Tibial nerve (tissue), 4 donors: ENCODE results near the gene RIMKLA. TPM values are rescaled to one million over a fixed set of nuclear protein-coding genes. Genes with fewer than 3 reads are reported as not detected.

ENCODE experiments used
- DNase-seq, 2 donors: peaks; one replicate each; pipeline ENCODE4 v3.0.0-alpha.2; 2019; ENCODE audit warnings: low spot score in 2 of 2
- H3K27ac ChIP-seq, 4 donors: fragments of 200-600 bp; sonication (generic) in 3 of 4; one replicate each; pipeline ENCODE4 v1.5.1; 2017 to 2019; ENCODE audit warnings: mild to moderate bottlenecking in 1 of 4
- H3K27me3 ChIP-seq, 2 donors: fragments of 200-600 bp; sonication (generic) in 1 of 2; one replicate each; pipeline versions ENCODE4 v1.5.1 to v1.6.0; 2017 to 2019
- H3K36me3 ChIP-seq, 3 donors: fragments of 200-600 bp; sonication (generic); one replicate each; pipeline ENCODE4 v1.5.1; 2018 to 2019
- H3K4me1 ChIP-seq, 4 donors: fragments of 200-600 bp; sonication (generic) in 3 of 4; one replicate each; pipeline ENCODE4 v1.5.1; 2017 to 2019
- H3K4me3 ChIP-seq, 4 donors: fragments of 200-600 bp; sonication (generic) in 3 of 4; one replicate each; pipeline ENCODE4 v1.5.1; 2017 to 2019; ENCODE audit warnings: mild to moderate bottlenecking in 1 of 4, moderate library complexity in 1 of 4
- H3K9me3 ChIP-seq, 4 donors: fragments of 200-600 bp; sonication (generic) in 3 of 4; one replicate each; pipeline ENCODE4 v1.5.1; 2017 to 2019
- EP300 ChIP-seq, 2 donors: sonication (generic); formaldehyde crosslinking; IDR thresholded peaks; one replicate each; pipeline ENCODE4 v1.6.1; 2017; ENCODE audit warnings: antibody characterized with exemption in 2 of 2, mild to moderate bottlenecking in 1 of 2
- POLR2A ChIP-seq, 2 donors: fragments of 450-650 bp; IDR thresholded peaks; one replicate each; pipeline ENCODE4 v1.6.1; 2017; ENCODE audit warnings: antibody characterized with exemption in 2 of 2, mild to moderate bottlenecking in 2 of 2, moderate library complexity in 2 of 2
- WGBS, 2 donors: methylation state at CpG; one replicate each; pipeline ENCODE4 v1.1.5; 2018; 5-methylcytosine and 5-hydroxymethylcytosine counted together
- total RNA-seq, 4 donors: library from RNA; depleted of rRNA; stranded (reverse); fragments of >200 nt; gene quantifications; one replicate each; pipeline ENCODE4 v1.1.0, GENCODE V29; 2016
- TF ChIP-seq, protein P1 (sequence below), 5 experiments: fragments of 200-600 bp in 3 of 5; fragments of 450-650 bp in 2 of 5; sonication (generic) in 3 of 5; IDR thresholded peaks; one replicate each; pipeline ENCODE4 v1.5.1; 2016 to 2019; ENCODE audit warnings: antibody characterized with exemption in 5 of 5, mild to moderate bottlenecking in 3 of 5, moderate library complexity in 2 of 5

RIMKLA gene
- total RNA-seq, 4 donors from 2014 or later, result 0.30 to 3.1 (median 2.2) TPM; not detected in 1

- H3K36me3 ChIP-seq, result peaks cover 0 to under 1% (median 0%) of the 10 kb centered on the region in 3 donors
- H3K27ac ChIP-seq, result no peak overlapping the region
- no peak for DNase-seq
- H3K4me3 ChIP-seq, result no peak overlapping the region
- 65 to 68% methylated on average over 1 of the region's 1 CpG for WGBS, 2 donors
- no peaks in the 10 kb centered on the region for H3K27me3 ChIP-seq
- TF ChIP-seq POLR2A (IDR thresholded peaks at IDR 0.05) (no peak), EP300 (IDR thresholded peaks at IDR 0.05) (no peak)
- TF ChIP-seq, protein P1, sequence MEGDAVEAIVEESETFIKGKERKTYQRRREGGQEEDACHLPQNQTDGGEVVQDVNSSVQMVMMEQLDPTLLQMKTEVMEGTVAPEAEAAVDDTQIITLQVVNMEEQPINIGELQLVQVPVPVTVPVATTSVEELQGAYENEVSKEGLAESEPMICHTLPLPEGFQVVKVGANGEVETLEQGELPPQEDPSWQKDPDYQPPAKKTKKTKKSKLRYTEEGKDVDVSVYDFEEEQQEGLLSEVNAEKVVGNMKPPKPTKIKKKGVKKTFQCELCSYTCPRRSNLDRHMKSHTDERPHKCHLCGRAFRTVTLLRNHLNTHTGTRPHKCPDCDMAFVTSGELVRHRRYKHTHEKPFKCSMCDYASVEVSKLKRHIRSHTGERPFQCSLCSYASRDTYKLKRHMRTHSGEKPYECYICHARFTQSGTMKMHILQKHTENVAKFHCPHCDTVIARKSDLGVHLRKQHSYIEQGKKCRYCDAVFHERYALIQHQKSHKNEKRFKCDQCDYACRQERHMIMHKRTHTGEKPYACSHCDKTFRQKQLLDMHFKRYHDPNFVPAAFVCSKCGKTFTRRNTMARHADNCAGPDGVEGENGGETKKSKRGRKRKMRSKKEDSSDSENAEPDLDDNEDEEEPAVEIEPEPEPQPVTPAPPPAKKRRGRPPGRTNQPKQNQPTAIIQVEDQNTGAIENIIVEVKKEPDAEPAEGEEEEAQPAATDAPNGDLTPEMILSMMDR (IDR thresholded peaks at IDR 0.05), result no peak
- no peaks in the 10 kb centered on the region for H3K9me3 ChIP-seq
- H3K4me1 ChIP-seq, result no peaks in the 10 kb centered on the region
Observed at GRCh38 chr1:42429603-42430002, 49.0 kb downstream of the RIMKLA start.

GRCh38 chr1:42430286-42431135 lies 49.9 kb downstream of the RIMKLA start:
- DNase-seq, result no peak
- Histone ChIP-seq H3K9me3 (no peaks in the 10 kb centered on the region), H3K27me3 (no peaks in the 10 kb centered on the region), H3K36me3 (peaks cover 0 to 8% (median 0%) of the 10 kb centered on the region in 3 donors), H3K4me1 (no peaks in the 10 kb centered on the region), H3K4me3 (no peak overlapping the region), H3K27ac (no peak overlapping the region)
- no peak for TF ChIP-seq POLR2A (IDR thresholded peaks at IDR 0.05)
- no peak for TF ChIP-seq EP300 (IDR thresholded peaks at IDR 0.05)
- TF ChIP-seq, protein P1 (IDR thresholded peaks at IDR 0.05), result no peak
- 76 to 93% methylated on average over 3 of the region's 3 CpGs for WGBS, 2 donors

DNA sequence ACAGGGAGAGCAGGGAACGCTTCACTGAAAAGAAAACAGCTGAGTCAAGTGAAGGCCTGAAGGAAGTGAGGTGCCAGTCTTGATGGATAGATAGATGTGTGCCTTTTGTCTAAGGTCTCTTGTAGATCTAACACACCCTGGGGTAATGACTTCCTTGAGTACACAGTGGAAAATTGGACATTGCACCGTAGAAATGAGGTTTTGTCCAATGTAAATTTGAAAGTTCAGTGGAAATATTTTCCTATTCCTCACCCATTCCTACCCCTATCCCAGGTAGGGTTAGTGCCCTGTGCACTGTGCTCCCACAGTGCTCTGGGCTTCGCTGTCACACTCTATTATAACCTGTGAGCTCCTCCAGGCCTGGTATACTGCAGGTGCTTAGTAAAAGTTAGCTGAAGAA lies 50.9 kb downstream of the RIMKLA start:
- WGBS, 2 donors, result 76 to 87% methylated on average over 3 of the region's 3 CpGs
- Histone ChIP-seq H3K9me3 (no peaks in the 10 kb centered on the region), H3K36me3 (peaks cover 0 to 8% (median 0%) of the 10 kb centered on the region in 3 donors), H3K27ac (no peak overlapping the region), H3K4me3 (no peak overlapping the region), H3K4me1 (no peaks in the 10 kb centered on the region), H3K27me3 (no peaks in the 10 kb centered on the region)
- DNase-seq, result no peak
- TF ChIP-seq, protein P1 (IDR thresholded peaks at IDR 0.05), result no peak
- no peak for TF ChIP-seq POLR2A (IDR thresholded peaks at IDR 0.05)
- no peak for TF ChIP-seq EP300 (IDR thresholded peaks at IDR 0.05)

- 70 to 79% methylated on average over 4 of the region's 4 CpGs for WGBS, 2 donors
Observed at GRCh38 chr1:42432714-42433113, 52.1 kb downstream of the RIMKLA start.

DNA sequence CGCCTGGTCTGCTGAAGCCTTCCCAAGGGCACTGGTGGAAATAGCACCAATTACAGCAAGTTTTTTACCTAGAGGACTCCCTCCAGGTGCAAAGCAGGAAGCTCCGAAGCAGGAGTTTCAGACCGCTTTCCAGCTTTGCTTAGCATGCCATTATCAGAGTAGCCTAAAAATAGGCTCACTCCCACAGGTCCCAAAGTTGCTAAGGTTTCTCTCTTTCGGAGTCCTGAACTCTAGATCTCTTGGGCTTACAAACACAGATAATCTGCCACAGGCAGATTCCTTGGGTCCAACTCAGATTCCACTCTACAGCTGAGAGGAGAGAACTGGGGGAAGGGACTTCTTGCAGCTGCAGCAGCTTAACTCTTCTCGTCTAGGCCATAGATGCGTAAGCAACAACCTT lies 52.8 kb downstream of the RIMKLA start:
- WGBS, 2 donors, result 66 to 68% methylated on average over 6 of the region's 6 CpGs
- Histone ChIP-seq H3K27ac (no peak overlapping the region), H3K4me1 (no peaks in the 10 kb centered on the region), H3K27me3 (no peaks in the 10 kb centered on the region), H3K36me3 (peaks cover 0 to 8% (median 0%) of the 10 kb centered on the region in 3 donors), H3K9me3 (no peaks in the 10 kb centered on the region), H3K4me3 (no peak overlapping the region)
- no peak for DNase-seq
- TF ChIP-seq, protein P1 (IDR thresholded peaks at IDR 0.05), result no peak
- TF ChIP-seq EP300 (IDR thresholded peaks at IDR 0.05) (no peak), POLR2A (IDR thresholded peaks at IDR 0.05) (no peak)

More at GRCh38 chr1:42432714-42433113, 52.1 kb downstream of the RIMKLA start:
- Histone ChIP-seq H3K4me3 (no peak overlapping the region), H3K9me3 (no peaks in the 10 kb centered on the region), H3K4me1 (no peaks in the 10 kb centered on the region), H3K27ac (no peak overlapping the region), H3K36me3 (peaks cover 0 to 8% (median 0%) of the 10 kb centered on the region in 3 donors), H3K27me3 (no peaks in the 10 kb centered on the region)
- no peak for DNase-seq
- TF ChIP-seq EP300 (IDR thresholded peaks at IDR 0.05), result no peak
- no peak for TF ChIP-seq POLR2A (IDR thresholded peaks at IDR 0.05)
- TF ChIP-seq, protein P1 (IDR thresholded peaks at IDR 0.05), result no peak
